ENCODE measurements around the gene FRMD4B.
A peak's percentile ranks its signal among the peaks of the same experiment; 100 is the strongest.
"Not testable (repeated sequence)": the region's sequence is repeated elsewhere in the genome, so short reads cannot be mapped to it uniquely, and the experiment has no call there.

FRMD4B gene

DNA sequence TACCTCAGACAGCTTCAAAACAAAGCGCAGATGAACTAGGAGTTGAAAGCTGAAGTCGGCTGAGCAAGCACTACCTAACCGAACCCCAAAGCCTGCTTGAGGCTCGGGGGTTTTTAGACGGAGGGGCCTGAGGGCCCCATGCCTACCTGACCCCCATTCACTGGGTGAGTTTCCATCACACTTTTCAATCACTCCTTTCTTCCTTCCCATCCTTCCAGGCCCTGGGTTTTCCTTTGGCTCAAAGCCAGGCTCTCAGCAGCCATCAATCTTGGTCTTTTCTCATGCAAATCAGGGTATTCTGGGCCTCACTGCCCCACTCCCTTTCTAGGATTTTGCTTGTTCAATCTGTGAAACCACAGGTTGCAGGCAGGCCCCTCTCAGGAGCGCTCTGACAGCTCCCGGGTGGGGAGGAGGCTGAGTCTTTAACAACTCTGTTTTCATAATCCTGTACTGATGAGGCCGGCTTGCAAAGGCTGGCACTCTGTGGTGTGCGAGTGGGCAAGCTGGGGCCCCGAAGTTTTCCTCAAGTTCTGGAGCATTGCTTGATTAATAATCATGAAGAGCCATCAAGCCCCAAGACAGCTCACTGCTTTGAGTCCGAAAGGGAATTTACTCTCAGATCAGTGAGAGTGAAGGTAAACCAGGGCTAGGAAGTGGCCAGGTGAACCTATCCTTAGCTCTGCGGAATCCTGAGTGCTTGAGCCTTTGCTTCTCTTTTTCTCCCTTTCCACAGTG, 97.6 kb downstream of the FRMD4B start:
- DNase-seq (ENCODE audit: insufficient read length, low spot score) (no peak), FAIRE-seq (no peak)
- TF ChIP-seq POLR2AphosphoS5 (IDR thresholded peaks at IDR 0.05; ENCODE audit: low read depth, low read length) (no peak), POU2F2 (IDR thresholded peaks at IDR 0.05; ENCODE audit: low read depth, low read length) (peak; percentile 74), PAX5 (IDR thresholded peaks at IDR 0.05; ENCODE audit: insufficient read depth, low read length, severe bottlenecking) (no peak), POLR2A (IDR thresholded peaks at IDR 0.05; ENCODE audit: low read depth, low read length) (no peak)

DNA sequence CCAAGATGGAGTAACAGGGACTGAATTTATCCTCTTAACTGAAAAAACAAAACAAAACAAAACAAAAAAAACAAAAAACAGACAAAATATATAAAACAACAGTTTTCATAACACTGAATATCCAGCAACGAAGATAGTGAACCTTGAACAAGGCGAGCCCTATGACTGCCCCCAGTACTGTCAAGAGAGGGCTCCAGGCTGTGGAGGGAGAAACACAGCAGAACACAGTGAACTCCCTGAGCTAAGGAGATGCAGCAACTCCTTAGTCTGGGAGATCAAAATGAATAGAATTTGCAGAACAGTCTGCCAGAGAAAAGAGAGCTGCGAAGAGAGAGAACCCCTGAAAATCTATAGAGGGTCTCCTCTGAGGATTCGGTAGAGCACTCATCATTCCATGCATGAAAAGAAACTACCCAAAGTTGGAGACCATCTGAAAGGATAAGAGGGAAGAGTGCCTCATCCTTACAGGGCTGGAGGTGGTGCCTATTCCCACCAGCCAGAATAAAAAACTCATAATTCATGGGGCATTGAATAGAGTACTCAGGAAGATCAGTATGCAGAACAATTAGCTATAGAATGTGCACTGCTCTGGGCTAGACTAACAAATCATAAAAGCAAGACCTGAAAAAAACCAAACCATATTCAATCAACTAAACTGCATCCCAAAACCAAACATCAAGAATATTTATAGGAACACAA, 101.8 kb downstream of the FRMD4B start:
- DNase-seq (ENCODE audit: insufficient read length, low spot score) (no peak), FAIRE-seq (no peak)
- TF ChIP-seq PAX5 (IDR thresholded peaks at IDR 0.05; ENCODE audit: insufficient read depth, low read length, severe bottlenecking) (no peak), POU2F2 (IDR thresholded peaks at IDR 0.05; ENCODE audit: low read depth, low read length) (no peak), SPI1 (IDR thresholded peaks at IDR 0.05; ENCODE audit: low read depth, low read length) (no peak), POLR2AphosphoS5 (IDR thresholded peaks at IDR 0.05; ENCODE audit: low read depth, low read length) (no peak), POLR2A (IDR thresholded peaks at IDR 0.05; ENCODE audit: low read depth, low read length) (no peak), TAF1 (IDR thresholded peaks at IDR 0.05; ENCODE audit: low read depth, low read length) (no peak)

DNA sequence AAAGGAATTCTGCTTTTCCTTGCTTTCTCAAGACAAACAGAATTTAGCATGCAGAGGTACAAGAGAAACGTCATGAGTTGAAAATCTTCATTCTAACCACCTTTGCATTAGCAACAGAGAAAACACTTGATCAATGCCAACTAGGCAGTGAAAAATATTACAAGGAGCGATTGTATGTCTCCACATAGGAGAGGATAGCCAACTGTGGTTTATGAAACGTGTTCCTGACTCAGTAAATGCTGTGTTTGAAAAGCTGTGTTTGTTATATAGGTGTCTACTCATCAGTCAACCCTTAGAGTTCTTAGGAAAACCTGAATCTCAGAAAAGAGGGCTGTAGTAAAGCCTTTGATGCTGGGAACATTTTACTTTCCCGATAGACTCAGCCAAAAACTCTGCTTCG, 102.4 kb downstream of the FRMD4B start:
- no peak for DNase-seq (ENCODE audit: insufficient read length, low spot score)
- no peak for TF ChIP-seq SPI1 (IDR thresholded peaks at IDR 0.05; ENCODE audit: low read depth, low read length)
- TF ChIP-seq PAX5 (IDR thresholded peaks at IDR 0.05; ENCODE audit: insufficient read depth, low read length, severe bottlenecking) = no peak
- TF ChIP-seq POLR2AphosphoS5 (IDR thresholded peaks at IDR 0.05; ENCODE audit: low read depth, low read length) = no peak
- no peak for TF ChIP-seq TAF1 (IDR thresholded peaks at IDR 0.05; ENCODE audit: low read depth, low read length)
- TF ChIP-seq POU2F2 (IDR thresholded peaks at IDR 0.05; ENCODE audit: low read depth, low read length) = no peak
- no peak for TF ChIP-seq POLR2A (IDR thresholded peaks at IDR 0.05; ENCODE audit: low read depth, low read length)
- no peak for FAIRE-seq

DNA sequence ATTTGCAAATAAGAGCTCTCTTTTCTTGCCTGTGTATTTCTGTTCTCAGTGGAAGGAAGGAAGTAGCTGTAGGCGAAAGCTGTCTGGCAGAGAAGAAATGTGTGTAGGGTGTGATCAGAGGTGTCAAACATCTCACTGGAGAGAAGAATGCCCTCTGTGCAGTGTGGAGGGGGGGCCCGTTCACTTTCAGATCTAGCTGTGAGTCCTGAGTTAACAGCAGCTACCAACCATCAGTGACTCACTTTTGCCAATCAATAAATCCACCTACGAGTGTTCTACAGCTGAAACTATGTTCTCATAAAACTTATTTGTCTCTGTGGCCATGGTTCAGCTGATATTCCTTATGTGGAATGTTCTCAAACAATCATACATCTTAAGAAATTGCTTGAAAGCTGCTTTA, 103.7 kb downstream of the FRMD4B start:
- peak; percentile 16 for FAIRE-seq
- TF ChIP-seq PAX5 (IDR thresholded peaks at IDR 0.05; ENCODE audit: insufficient read depth, low read length, severe bottlenecking) (no peak), POLR2A (IDR thresholded peaks at IDR 0.05; ENCODE audit: low read depth, low read length) (no peak), SPI1 (IDR thresholded peaks at IDR 0.05; ENCODE audit: low read depth, low read length) (no peak), POU2F2 (IDR thresholded peaks at IDR 0.05; ENCODE audit: low read depth, low read length) (no peak), POLR2AphosphoS5 (IDR thresholded peaks at IDR 0.05; ENCODE audit: low read depth, low read length) (no peak), TAF1 (IDR thresholded peaks at IDR 0.05; ENCODE audit: low read depth, low read length) (no peak)
- no peak for DNase-seq (ENCODE audit: insufficient read length, low spot score)

DNA sequence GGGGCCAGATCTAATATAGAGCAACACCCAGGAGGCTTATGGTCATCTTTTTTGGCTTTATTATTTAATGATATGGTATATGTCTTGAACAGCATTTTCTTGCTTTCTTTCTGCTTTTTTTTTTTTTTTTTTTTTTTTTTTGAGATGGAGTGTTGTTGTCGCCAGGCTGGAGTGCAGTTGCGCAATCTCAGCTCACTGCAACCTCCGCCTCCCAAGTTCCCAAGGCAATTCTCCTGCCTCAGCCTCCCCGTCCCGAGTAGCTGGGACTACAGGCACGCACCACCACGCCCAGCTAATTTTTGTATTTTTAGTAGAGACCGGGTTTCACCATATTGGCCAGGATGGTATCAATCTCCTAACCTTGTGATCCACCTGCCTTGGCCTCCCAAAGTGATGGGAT, 108.5 kb downstream of the FRMD4B start:
- not testable (repeated sequence) for FAIRE-seq; DNase-seq (ENCODE audit: insufficient read length, low spot score)

DNA sequence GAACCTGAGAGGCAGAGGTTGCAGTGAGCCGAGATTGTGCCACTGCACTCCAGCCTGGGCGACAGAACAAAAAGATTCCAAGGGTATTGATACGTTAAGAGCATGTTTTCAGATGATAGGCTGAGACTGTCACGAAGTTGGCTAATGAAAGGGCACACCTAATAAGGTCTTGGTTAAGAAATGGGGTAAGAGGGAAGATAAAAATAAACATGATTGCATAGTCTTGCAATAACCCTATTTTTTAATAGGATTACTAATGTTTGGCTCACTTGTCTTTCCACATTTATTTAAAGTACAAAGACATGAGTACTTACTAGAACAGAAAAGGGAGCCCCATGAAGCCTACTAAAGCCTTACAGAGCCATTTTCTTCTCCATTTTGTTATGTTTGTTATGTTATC, 109.0 kb downstream of the FRMD4B start:
- TF ChIP-seq POLR2A (IDR thresholded peaks at IDR 0.05; ENCODE audit: low read depth, low read length) = no peak
- TF ChIP-seq POU2F2 (IDR thresholded peaks at IDR 0.05; ENCODE audit: low read depth, low read length) = no peak
- no peak for TF ChIP-seq TAF1 (IDR thresholded peaks at IDR 0.05; ENCODE audit: low read depth, low read length)
- TF ChIP-seq SPI1 (IDR thresholded peaks at IDR 0.05; ENCODE audit: low read depth, low read length) = no peak
- TF ChIP-seq POLR2AphosphoS5 (IDR thresholded peaks at IDR 0.05; ENCODE audit: low read depth, low read length) = no peak
- no peak for TF ChIP-seq PAX5 (IDR thresholded peaks at IDR 0.05; ENCODE audit: insufficient read depth, low read length, severe bottlenecking)
- FAIRE-seq (no peak), DNase-seq (ENCODE audit: insufficient read length, low spot score) (no peak)

DNA sequence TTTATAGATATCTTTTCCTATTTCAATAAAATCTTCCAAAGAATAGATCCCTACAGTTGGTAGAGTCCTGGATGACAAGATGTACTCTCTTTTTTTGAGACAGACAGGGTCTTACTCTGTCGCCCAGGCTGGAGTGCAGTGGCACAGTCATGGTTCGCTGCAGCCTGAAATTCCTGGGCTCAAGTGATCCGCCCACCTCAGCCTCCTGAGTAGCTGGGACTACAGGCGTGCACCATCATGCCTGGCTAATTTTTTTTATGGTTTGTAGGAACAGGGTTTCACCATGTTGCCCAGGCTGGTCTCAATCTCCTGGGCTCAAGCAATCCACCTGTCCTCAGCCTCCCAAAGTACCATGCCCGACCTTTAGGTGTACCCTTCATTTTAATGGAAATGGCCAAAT, 109.7 kb downstream of the FRMD4B start:
- not testable (repeated sequence) for DNase-seq (ENCODE audit: insufficient read length, low spot score); FAIRE-seq

DNA sequence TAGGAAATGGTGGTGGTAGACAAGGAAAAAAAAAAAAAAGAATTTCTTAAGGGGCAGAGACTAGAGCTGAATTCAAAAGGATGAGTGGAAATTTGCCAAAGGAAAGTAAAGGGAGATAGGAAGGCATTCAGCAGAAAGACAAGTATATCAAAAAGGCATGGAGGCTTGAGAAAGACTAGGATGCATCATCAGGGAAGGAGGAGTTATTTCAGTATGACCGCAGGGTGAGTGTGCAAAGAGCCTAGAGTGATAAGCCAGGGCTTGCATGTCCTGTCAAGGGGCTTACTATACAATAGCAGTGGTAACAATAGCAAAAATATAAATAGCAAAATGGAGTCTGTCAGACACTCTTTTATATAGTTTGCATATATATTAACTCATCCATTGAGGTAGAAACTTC, 112.0 kb downstream of the FRMD4B start:
- FAIRE-seq = no peak
- DNase-seq (ENCODE audit: insufficient read length, low spot score) = no peak
- TF ChIP-seq POLR2A (IDR thresholded peaks at IDR 0.05; ENCODE audit: low read depth, low read length) (no peak), SPI1 (IDR thresholded peaks at IDR 0.05; ENCODE audit: low read depth, low read length) (no peak), POU2F2 (IDR thresholded peaks at IDR 0.05; ENCODE audit: low read depth, low read length) (no peak), TAF1 (IDR thresholded peaks at IDR 0.05; ENCODE audit: low read depth, low read length) (no peak), PAX5 (IDR thresholded peaks at IDR 0.05; ENCODE audit: insufficient read depth, low read length, severe bottlenecking) (no peak), POLR2AphosphoS5 (IDR thresholded peaks at IDR 0.05; ENCODE audit: low read depth, low read length) (no peak)

DNA sequence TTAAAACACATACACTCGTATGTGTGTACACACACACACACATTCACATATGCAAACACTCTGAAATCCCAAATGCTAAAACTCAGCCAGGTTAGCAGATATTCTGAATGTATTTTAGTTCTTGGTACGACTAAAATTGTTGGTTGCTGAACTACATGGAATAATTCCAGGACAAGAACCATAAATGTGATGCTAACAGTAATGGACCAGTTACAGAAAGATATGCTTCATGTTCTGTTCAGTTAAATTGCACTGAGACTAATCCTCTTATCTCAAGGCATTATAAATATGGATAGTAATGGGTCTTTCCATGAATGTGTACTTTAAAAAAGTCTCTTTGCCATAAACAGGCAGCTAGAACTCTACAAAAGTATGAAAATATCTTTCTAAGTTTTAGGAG, 113.3 kb downstream of the FRMD4B start:
- no peak for TF ChIP-seq POU2F2 (IDR thresholded peaks at IDR 0.05; ENCODE audit: low read depth, low read length)
- TF ChIP-seq POLR2A (IDR thresholded peaks at IDR 0.05; ENCODE audit: low read depth, low read length) = no peak
- TF ChIP-seq TAF1 (IDR thresholded peaks at IDR 0.05; ENCODE audit: low read depth, low read length) = no peak
- TF ChIP-seq POLR2AphosphoS5 (IDR thresholded peaks at IDR 0.05; ENCODE audit: low read depth, low read length) = no peak
- no peak for TF ChIP-seq PAX5 (IDR thresholded peaks at IDR 0.05; ENCODE audit: insufficient read depth, low read length, severe bottlenecking)
- no peak for TF ChIP-seq SPI1 (IDR thresholded peaks at IDR 0.05; ENCODE audit: low read depth, low read length)
- DNase-seq (ENCODE audit: insufficient read length, low spot score) = no peak
- no peak for FAIRE-seq

DNA sequence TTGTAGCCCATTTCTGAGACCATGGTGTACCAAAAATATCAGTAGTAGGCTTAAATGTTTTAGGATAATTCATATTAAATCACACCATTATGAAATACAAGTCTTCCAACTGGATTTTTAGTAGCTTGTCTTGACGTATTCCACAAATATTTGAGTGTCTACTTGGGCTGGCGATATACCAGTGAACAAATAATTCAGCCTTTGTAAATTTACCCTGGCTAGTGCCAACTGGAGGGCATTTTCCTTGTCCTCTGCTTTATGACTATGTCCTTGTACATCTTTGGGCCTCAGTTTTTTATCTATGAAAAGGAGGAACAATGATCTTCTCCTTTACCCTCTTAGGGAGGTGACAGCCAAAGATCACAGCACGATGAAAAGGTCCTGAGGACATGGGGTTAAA, 114.8 kb downstream of the FRMD4B start:
- no peak for DNase-seq (ENCODE audit: insufficient read length, low spot score)
- TF ChIP-seq POLR2A (IDR thresholded peaks at IDR 0.05; ENCODE audit: low read depth, low read length) = no peak
- TF ChIP-seq TAF1 (IDR thresholded peaks at IDR 0.05; ENCODE audit: low read depth, low read length) = no peak
- no peak for TF ChIP-seq POU2F2 (IDR thresholded peaks at IDR 0.05; ENCODE audit: low read depth, low read length)
- TF ChIP-seq PAX5 (IDR thresholded peaks at IDR 0.05; ENCODE audit: insufficient read depth, low read length, severe bottlenecking) = no peak
- TF ChIP-seq SPI1 (IDR thresholded peaks at IDR 0.05; ENCODE audit: low read depth, low read length) = no peak
- TF ChIP-seq POLR2AphosphoS5 (IDR thresholded peaks at IDR 0.05; ENCODE audit: low read depth, low read length) = no peak
- no peak for FAIRE-seq
